Activated CD8-positive, alpha-beta memory T cell treated with anti-CD3 and anti-CD28 coated beads for 4 hours (primary cell): ENCODE measurements around the gene STXBP4.

Source experiments
- DNase-seq, 2 donors: peaks; one replicate each; pipeline ENCODE4 v3.0.0-alpha.2; 2020; ENCODE audit warnings: low read depth in 2 of 2

Gene STXBP4

DNA sequence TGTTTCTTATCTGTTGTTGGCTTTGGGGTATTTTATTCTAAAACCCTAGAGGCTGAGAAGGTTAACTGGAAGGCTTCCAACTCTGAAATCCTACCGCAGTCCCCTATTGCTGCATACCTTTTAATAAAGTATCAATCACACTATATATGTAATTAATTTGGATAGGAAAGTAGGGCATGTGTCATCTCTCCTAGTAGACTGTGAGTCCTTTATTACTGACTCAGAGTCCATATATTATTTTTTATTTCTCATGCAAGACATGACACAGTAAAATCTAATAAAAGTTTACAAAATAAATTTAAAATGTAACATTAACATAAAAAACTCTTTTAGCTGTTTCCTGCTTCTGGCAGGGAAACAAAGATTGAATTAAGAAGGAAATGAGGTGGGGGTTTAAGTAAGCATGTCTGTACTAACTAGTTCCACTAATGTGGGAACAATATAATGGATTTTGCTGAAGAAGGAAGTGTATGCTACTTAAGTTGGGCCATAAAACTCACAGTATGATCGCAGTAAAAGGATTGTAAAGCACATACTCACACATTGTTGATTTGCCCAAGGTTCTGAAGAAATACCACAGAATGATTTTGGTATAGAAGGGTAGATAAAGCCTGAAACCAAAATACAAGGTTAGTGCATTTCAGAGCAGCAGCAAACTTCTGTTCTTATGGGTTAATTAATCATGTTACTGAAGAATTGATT lies 198.6 kb downstream of the STXBP4 start:
- DNase-seq, result no peak

DNA sequence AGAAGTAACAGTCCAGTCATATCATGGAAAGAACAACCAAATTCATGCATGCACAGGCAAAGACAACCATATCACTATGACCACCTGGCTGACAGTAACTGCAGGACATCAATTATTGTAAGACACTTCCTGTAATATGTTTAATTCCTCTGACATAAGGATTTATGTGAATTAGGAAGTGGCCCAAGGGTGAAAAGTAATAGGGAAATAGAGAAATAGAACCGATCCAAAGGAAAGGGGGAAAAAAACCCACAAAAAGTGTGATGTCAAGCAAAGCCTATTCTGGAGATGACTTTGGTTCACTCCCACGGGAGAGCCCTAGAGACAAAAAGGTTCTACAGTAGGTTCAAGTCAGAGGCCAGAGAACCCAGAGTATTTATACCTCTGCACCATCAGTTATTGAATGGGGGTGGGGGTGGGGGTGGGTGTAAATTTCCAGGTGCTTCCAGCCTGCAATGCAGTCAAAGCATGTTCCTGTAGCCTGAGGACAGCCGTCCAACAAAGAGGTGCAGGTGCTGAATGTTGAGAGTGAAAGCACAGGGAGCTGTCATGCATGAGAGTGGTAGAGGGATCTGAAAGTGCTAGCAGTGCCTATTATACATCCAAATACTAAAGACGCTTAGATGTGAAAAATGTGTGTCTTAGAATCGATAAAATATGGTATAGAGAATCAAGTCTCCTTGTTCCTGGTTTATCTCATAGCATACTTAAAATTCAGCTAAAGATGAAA lies 200.6 kb downstream of the STXBP4 start:
- no peak for DNase-seq

GRCh38 chr17:55171634-55172328 lies 203.2 kb downstream of the STXBP4 start:
- DNase-seq, result no peak

DNA sequence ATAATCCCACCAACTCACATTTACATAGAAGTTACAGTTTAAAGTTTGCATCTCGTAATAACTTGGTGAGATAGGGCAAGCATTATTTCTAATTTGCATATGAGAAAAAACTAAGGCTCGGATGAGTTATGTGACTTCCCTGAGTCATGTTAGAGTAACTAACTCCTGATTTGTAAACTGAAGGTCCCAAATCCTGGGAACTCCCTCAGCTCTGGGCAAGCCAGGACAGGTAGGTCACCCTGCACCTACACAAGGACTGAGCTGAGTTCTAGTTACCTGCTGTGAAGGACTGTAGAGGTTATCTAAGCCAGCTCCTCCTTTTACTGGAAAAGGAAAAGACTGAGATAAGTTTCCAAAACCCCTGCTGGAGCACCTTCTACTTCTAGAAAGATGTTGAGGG lies 204.0 kb downstream of the STXBP4 start:
- DNase-seq, result no peak

DNA sequence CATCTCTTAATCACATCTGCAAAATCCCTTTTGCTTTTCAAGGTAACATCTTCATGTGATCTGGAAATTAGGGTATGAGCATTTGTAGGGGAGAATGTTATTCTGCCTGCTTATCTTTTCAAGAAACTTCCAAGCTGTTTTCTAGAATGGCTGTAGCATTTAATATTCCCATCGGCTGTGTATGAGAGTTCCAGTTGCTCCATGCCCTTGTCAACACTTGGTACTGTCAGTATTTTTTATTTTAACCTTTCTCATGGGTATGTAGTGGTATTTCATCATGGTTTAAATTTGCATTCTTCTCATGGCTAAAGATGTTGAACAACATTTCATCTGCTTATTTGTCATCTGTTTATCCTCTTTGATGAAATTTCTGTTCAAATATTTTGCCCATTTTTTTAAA lies 205.6 kb downstream of the STXBP4 start:
- no peak for DNase-seq

GRCh38 chr17:55175788-55176427 lies 207.3 kb downstream of the STXBP4 start:
- no peak for DNase-seq

GRCh38 chr17:55177159-55177854 lies 208.7 kb downstream of the STXBP4 start:
- no peak for DNase-seq

GRCh38 chr17:55177855-55178217 lies 209.3 kb downstream of the STXBP4 start:
- no peak for DNase-seq

- no peak for DNase-seq
Observed at GRCh38 chr17:55186937-55187770, 218.6 kb downstream of the STXBP4 start.

DNA sequence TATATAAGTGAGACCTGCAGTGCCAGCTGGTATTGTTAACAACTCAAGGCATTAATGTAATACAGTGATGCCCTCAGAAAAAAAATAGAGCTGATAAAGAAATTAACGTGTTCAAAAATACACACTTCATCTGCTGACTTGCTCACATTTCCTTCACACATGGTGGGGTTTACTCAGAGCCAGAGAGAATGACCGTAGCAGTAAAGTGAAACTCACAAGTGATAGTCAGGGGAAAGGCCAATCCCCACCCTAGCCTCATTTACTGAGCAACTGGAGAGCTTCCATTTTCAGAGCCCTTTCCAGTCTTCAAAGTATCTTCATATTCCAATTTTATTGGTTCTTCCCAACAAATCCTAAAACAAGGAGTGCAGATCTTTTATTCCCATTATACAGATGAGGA lies 222.2 kb downstream of the STXBP4 start:
- no peak for DNase-seq

DNA sequence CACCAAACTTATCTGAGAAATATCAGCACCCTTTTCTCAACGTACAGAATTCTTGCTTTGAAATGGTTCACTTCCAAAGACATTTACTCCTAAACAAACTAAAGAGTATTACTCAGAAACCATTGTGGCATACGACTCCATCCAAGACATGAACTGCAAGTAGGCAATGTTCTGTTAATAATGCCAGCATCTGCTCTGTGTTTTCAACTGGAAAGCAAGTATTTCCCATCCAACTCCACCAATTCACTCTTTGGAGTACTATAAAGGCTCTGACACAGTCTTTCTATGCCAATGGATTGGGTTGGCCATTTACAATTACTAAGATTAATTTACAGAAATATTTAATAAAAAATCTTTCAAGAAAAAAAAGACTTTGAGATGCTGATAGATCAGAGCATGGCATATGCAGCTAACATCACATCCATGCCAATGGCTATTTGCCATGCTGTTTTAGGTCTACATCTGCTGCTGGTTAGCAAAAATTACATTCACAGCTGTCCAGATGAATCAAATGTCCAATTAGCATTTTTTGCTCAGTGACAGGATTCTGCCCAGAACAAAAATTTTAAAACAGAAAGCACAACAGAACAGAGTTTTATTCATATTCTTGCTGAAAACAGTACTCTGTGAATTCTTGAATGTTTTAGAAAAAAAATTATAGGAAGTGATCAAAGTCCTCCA lies 230.3 kb downstream of the STXBP4 start:
- DNase-seq, result no peak

DNA sequence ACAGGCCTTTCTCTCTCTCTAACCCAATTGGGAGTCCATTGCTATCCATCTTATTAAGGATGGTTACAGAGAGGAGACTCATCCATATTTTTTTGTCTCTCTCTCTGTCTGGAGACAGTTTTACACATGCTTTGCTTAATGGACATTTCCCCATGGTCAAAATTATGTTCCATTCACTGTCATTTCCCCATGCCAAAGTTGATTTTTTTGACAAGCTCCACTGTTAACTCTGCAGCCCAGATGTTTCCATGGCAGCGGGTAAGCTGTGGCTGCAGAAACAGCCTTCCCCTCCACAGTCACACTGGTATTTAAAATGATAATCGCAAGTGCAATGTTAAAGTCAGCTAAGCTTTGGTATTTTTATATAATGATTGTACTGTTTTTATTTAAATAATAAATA lies 232.3 kb downstream of the STXBP4 start:
- no peak for DNase-seq

- DNase-seq, result no peak
Observed at GRCh38 chr17:55201308-55201932, 232.9 kb downstream of the STXBP4 start.

- no peak for DNase-seq
Observed at GRCh38 chr17:55202896-55203295, 234.3 kb downstream of the STXBP4 start.

DNA sequence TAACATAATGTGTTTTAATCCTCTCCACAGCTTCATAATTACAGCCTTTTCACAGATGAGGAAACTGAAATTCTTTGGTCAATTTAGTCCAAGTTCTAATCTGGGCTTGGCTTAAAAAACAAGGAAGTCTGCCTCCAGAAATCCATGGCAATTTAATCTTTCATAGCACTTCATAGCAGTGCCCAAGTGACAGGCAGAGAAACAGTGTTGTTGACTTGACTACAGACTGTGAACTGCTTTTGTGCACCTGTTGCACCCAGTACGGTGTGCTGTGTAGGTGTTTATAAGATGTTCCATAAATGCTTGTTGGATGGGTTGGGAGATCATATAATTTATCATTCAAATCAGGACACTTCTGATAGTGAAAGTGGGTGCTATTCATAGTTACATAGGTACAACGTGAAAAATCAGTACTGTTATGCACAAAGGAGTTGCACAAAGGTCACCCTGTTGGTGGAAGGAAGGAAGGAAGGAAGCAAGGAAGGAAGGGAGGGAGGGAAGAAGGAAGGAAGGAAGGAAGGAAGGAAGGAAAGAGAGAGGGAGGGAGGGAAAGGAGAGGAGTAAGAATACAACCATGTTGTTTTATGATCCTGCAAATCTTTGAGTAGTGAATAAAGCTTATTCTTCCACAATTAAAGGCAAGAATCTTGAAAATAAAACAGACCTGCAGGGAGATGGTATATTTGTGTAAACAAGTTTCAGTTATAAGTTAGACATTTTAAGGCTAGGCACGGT lies 239.7 kb downstream of the STXBP4 start:
- no peak for DNase-seq

GRCh38 chr17:55210292-55210691 lies 241.7 kb downstream of the STXBP4 start:
- no peak for DNase-seq

DNA sequence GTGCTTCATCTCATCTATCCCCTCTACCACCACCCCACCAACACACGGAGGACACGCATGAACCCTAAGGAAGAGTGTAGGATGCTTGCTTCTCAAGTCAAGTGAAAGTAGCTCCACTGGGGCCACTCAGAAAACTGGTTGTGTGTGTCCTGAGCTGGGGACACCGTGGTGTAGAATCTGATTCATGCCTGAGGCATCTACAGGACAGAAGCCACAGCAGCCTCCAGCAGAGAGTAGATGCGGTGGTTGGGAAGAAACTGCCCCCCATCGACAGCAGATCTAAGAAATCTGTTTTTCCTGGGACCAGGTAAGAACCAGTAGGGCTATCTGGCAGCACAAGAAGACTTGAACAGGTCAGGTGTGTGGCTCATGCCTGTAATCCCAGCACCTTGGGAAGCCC lies 244.3 kb downstream of the STXBP4 start:
- no peak for DNase-seq

- DNase-seq, result no peak
Observed at GRCh38 chr17:55215711-55216110, 247.1 kb downstream of the STXBP4 start.

GRCh38 chr17:55216888-55217287 lies 248.3 kb downstream of the STXBP4 start:
- DNase-seq, result no peak
